Stimulated activated CD8-positive, alpha-beta memory T cell treated with anti-CD3 and anti-CD28 coated beads, Interleukin-12 subunit alpha, Interleukin-12 subunit beta, amount 100 ng/mL, for 4 hours (primary cell): ENCODE results near the gene SNRPA1.

Source experiments
- DNase-seq: peaks from one replicate; pipeline ENCODE4 v3.0.0-alpha.2; 2020; ENCODE audit warnings: low read depth

Gene SNRPA1

DNA sequence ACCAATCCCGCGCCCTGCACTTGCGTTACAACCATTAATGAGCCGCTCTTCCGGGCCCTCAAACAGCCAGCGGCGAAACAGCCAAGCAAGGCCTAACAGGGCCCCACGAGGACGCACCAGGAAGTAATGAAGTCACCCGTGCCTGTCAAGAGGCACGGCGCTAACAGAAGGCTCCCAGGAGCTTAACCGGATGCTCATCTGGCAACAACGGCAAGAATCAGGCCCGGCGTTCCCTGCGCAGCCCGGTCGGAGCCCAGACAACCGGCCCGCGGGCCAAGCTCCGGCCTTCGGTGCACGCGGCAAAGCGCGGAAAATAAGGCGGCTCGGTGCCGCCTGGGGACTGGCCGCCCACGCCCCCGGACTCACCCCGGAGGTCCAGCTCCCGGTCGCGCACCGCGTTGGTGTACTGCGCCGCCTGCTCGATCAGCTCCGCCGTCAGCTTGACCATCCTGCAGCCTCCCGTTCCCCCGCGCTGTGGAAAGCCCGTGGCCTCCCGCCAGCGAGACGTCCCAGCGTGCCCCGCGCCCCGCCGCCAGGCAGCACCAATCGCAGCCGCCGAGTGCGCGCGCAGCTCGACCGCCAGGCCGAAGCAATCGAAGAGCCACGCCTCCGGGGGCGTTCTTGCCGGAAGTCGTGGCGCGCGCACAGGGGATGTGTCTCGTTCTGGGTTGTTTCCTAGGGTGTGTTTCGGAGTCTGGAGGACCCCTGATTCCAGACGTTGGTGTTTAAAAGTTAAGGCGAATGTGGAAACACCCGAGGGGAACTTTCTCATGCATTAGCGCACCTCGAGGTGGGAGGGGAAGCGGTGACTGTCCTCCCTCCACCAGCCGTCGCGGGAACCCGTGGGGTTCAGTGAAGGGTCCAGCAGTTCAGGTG lies at the start of gene SNRPA1:
Gene SNRPA1 (minus strand): TSS at position 518 of the 876 bp plus-strand sequence. CDS start 70 bp downstream, at position 448.
- DNase-seq: peak; percentile 97

GRCh38 chr15:101342056-101342455 lies 47.0 kb upstream of the SNRPA1 start:
- no peak for DNase-seq

DNA sequence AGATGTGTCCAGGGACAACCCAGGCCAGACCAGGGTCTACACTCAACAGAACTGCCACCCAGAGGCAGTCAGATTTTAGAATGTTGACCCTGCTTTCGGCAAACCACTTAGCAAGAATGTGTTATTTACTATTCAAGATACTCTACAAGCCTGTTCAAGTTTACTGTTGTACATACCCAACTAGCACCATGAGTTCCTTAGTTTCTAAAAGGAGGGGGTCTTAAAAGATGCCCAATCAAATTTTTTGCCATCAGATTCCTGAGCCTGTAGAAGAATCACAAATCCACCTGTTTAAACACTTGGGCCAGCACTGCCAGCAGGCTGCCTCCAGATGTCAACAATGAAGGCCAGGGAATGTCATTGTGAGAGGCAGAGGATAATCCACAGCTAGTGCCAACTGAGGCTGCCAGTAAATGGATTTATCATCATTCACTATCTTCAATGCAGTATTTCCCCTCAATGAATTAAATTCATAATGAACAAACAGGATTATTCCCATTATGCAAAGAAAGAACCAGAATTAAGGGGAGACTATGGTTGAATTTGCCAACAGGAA lies 43.5 kb upstream of the SNRPA1 start:
- DNase-seq: no peak

DNA sequence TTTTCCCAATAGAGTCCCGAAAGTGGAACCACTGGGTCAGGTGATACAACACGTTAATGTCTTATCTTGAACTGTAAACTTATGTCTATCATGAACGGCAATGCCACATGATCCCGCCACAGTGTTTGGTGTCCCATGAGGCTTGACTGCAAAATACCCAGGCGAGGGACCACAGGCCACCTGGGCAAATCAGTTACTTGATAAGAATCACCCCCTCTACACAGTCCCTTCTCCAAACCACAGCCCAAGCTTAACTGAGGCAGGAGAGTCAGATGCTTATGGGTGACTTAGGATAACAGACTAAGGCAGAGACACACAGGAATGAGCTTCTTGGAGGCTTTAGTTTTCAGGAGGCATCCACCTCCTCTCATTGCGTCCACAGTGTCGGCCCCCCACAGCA lies 42.9 kb upstream of the SNRPA1 start:
- no peak for DNase-seq

DNA sequence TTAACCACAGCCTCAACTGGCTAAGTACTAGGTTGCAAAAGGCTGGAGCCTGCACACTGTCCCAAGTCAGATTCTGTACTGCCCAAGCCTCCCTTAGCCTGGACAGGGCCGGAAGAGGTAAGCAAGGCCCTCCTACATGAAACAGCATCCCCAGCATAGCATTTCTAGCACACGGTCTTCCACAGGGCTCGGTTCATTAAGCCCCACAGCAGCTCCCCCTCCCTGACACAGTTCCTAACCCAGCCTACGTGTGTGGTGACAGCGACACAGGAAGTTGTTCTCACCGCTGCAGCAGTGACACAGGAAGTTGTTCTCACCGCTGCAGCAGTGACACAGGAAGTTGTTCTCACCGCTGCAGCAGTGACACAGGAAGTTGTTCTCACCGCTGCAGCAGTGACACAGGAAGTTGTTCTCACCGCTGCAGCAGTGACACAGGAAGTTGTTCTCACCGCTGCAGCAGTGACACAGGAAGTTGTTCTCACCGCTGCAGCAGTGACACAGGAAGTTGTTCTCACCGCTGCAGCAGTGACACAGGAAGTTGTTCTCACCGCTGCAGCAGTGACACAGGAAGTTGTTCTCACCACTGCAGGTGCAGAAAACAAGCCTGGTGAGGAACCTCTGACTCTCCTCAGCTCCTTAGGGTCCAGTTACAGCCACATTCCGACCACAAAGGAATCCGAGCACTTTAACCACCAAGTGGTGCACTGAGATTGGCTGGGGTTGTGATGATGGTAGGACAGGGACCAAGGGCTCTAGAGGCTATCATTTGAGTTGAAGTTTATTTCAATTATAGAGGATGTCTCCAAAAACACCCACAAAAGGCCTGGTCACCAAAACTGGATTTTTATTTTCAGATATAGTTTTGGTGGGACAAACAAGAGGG lies 39.1 kb upstream of the SNRPA1 start:
- DNase-seq: peak; percentile 40

DNA sequence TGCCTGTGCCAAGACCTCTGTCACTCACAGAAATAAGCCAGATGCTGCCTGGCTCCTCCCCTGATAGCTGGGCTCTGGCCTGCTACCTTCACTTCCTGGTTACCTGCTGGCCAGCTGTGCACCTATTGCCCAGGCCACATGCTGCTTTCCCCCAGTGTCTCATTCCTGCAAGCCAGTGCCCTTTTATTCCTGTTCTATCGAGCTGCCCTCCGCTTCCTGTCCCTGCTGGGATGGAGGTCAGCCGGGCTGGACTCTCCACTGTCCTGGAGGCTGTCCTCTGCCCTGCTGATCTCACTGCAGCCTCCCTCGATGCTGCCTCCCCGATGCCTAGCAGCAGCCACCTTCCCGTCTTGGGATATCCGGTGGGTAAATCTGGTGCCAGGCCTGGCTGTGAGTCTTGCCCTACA lies 37.0 kb upstream of the SNRPA1 start:
- DNase-seq: no peak

DNA sequence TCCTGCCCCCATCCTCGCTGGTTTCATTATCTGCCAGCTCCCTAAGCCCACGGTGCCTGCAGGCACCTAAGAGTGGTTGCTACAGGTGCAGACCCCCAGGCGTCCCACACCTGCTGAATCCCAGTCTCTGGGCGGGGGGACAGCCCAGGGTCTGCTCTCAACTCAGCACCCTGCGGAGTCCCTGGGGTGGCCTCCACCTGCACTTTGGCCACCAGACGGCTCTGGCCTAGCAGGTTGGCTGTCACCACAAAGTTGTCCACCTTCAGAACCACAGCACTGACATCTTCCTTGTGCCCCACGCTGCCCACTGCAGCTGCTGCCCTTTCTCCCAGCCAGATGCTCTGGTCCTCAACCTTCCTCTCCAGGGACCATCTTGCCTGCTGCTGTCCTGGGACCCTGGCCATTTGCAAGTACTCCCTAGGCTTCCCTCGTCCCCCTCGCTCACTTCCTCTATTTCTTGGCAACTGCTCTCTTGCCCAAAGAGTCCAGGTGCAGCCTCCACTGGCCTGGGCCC lies 34.9 kb upstream of the SNRPA1 start:
- DNase-seq: no peak

- no peak for DNase-seq
These were observed 34.3 kb upstream of the SNRPA1 start for GRCh38 chr15:101329309-101329863.

GRCh38 chr15:101328001-101328400 lies 33.0 kb upstream of the SNRPA1 start:
- DNase-seq: no peak

DNA sequence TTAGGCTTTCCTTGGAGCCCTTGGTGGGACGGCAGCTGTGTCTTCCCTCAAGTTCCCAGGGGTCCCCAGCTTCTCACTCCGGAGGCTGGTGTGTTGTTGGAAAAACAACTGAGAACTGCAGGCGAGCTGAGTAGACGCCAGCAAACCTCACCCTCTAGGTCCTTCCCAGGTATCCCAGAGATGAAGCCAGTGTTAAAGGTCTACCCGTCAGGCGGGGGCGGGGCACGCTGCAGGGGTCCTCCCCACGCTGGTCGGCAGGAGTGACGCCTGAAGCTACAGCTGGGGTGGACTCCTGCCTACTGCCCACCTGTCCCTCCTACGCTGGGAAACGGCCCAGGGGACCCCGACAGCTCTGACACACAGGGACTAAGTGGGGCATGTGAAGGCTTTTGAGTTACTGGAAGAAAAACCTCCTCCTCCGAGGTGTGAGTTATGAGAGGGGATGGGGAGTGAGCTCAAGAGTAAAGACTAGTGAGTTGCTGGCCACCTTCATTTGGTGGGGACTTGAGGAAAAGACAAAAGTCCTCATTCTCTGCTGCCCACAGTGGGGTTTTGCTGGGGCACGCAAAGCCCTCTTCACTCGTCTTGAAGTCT lies 32.2 kb upstream of the SNRPA1 start:
- DNase-seq: no peak

DNA sequence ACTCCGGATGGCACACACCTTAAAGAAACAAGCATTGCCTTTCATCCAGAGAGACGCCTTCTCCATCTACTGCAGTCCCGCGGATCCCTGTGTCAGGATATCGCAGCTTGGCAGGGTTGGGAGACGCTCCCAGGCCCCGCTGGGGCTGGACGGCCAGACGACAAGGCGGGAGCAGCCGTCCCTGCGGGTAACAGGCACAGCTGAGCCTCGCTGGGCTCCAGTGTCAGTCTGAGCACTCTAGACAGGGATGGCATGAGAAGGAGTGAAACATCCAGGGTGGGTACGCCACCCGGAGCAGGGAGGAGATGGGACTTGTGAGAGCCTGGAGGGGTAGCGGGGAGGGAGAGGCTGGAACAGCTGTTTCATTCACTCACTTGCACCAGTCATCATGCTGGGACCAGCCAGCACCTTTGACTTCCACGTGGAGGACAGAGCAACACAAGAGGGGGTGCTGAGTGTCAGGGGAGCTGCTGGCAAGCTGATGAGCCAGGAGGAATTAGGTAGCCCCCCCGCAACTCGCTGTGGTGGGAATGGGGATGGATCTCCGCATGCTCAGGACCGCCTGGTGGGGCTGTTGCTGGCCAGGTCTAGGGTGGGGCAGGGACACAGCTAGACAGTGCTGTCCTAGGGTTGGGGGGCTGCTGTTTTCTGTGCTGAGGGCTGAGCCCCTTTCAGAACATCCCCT lies 31.6 kb upstream of the SNRPA1 start:
- no peak for DNase-seq

- DNase-seq: no peak
These were observed 30.9 kb upstream of the SNRPA1 start for GRCh38 chr15:101326026-101326315.

DNA sequence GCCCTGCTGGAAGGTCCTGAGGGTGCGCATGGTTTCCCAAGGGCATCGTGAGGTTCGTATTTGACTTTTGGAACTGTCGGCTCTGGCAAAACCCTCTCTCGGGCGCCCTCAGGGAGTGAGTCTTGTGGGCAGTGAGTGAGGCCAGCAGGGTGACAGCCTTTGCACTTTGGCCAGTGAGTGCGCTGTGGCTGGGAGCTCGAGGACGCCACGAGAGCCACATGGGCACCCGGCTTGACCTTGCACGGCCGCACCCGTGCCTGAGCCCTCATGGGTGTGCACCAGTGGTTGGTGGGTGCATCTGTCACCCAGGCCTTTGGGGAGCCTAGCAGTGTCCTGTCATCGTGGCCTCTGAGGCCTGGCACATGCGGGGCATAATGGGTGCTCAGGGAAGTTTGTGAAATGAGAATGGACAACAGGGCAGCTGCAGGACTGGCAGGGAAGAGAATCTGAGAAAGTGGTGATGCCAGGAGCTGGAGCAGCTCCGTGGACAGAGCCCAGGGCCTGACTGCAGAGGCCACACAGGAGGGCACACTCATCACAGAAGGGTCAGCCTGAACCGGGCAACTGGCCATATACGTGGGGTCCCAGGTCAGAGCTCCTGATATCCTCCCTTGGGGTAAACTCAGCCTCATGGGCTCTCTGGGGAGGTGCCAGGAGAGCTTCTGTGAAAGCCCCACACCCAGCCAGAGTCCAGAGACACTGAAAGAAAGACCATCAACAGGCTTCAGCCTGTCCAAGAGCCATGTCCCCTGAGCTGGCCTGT lies 30.4 kb upstream of the SNRPA1 start:
- no peak for DNase-seq

- no peak for DNase-seq
These were observed 29.6 kb upstream of the SNRPA1 start for GRCh38 chr15:101324524-101325177.

DNA sequence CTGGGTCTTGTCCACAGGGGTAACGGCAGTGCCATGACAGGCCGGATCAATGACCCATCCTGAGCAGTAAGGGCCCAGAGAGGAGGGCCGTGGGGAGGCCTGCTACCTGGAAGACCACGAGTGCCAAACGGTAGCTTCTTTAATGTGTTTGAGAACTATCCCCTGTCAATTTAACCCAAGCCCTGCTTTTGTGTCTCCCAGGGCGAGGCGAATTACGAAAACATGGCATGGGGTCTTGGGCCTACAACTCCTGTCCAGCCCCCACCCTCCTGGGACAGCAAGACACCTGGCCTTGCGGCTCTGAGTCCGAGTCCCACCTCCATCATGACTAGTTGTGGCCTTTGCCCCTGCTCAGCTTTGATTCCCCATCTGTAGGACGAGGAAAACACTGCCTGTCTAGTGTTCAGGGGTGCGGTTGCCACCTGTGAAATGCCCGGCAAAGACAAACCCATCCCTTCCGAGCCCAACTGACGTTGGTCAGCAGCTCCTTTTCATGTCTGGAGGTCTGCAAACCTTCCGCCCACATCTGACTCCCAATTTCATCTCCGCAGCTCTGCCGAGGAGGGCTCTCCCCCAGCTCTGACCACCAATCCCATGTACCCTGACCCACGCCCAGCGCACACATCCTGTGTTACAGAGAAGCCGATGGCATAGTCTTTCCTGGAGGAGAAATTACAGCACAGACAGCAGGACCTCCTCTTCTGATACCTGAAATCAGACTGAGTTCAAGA lies 28.9 kb upstream of the SNRPA1 start:
- DNase-seq: no peak

GRCh38 chr15:101322854-101323477 lies 27.9 kb upstream of the SNRPA1 start:
- no peak for DNase-seq

GRCh38 chr15:101322016-101322695 lies 27.1 kb upstream of the SNRPA1 start:
- DNase-seq: no peak

DNA sequence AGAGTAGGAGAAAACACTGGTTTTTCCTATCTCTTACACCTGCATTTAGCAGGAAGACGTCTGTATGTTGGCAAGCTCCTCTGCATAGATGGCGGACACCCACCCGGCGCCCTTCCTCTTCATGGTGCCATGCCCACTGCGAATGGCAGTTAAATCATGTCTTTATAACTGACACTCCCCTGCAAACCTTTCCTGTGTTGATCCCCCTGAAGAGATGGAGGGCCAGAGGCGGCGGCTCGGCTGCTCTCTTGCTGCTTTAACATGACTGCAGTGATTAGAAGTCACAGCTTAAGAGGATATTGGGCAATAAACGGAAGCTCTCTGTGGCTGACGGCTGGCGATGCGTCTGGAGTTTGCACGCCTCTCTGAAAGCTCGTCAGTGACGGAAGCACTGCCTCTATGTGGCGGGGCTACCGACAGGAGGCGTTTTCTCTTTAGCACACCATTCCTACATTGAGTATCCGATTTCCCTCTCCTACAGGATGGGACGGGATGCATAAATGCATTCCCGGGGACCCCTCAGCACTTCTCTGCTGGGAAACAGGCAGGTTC lies 25.5 kb upstream of the SNRPA1 start:
- DNase-seq: peak; percentile 35
